ENCODE measurements around the gene BCKDHB. TPM values are rescaled to one million over a fixed set of nuclear protein-coding genes. Genes with fewer than 3 reads are reported as not detected.

The BCKDHB gene
- total and polyA plus RNA-seq, 10 donors: 6.3 to 16.4 (median 11.0) TPM

DNA sequence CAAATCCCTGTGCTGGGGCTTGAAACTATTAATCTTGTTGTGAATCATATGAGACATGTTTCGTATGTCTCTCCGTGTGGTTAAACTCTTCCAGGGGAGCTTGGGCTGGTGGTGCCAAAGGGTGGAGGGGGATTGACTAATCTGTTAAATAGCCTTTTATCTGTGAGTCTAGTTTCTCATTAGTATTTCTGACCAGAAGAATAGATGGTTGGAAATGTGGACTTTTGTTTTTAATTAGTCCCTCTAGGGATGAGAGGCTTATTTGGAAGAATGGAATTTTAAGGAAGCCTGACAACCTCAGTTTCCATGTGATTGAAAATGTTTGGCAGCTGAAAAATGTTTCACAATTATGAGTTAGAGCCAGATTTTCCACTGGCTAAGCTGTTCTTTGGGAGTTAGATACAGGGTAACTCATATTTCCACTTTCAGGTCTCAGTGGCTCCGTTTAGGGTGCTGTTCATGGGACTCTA is 117.3 kb downstream of the BCKDHB start:
- Histone ChIP-seq H3K36me3 (peaks cover 0 to 16% (median 0%) of the 10 kb centered on the region in 6 donors), H3K27me3 (replicated peaks in 1 of 7) (no peaks in the 10 kb centered on the region), H3K4me3 (no peak overlapping the region), H3K4me1 (no peaks in the 10 kb centered on the region), H3K9me3 (peaks cover 0 to 4% (median 0%) of the 10 kb centered on the region in 8 donors), H3K27ac (no peak overlapping the region)
- 85 to 97% (median 91%) methylated on average over 3 of the region's 3 CpGs for WGBS, 5 donors
- TF ChIP-seq, protein P1, sequence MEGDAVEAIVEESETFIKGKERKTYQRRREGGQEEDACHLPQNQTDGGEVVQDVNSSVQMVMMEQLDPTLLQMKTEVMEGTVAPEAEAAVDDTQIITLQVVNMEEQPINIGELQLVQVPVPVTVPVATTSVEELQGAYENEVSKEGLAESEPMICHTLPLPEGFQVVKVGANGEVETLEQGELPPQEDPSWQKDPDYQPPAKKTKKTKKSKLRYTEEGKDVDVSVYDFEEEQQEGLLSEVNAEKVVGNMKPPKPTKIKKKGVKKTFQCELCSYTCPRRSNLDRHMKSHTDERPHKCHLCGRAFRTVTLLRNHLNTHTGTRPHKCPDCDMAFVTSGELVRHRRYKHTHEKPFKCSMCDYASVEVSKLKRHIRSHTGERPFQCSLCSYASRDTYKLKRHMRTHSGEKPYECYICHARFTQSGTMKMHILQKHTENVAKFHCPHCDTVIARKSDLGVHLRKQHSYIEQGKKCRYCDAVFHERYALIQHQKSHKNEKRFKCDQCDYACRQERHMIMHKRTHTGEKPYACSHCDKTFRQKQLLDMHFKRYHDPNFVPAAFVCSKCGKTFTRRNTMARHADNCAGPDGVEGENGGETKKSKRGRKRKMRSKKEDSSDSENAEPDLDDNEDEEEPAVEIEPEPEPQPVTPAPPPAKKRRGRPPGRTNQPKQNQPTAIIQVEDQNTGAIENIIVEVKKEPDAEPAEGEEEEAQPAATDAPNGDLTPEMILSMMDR (IDR thresholded peaks at IDR 0.05 in 8 of 11, conservative IDR thresholded peaks at IDR 0.05 in 3 of 11): no peak
- TF ChIP-seq POLR2A (IDR thresholded peaks at IDR 0.05) (no peak), POLR2AphosphoS5 (IDR thresholded peaks at IDR 0.05) (no peak)
- intact Hi-C loops (cut with DNase I; ENCODE audit: low total_unique reads): no loop called here
- DNase-seq: no peak

DNA sequence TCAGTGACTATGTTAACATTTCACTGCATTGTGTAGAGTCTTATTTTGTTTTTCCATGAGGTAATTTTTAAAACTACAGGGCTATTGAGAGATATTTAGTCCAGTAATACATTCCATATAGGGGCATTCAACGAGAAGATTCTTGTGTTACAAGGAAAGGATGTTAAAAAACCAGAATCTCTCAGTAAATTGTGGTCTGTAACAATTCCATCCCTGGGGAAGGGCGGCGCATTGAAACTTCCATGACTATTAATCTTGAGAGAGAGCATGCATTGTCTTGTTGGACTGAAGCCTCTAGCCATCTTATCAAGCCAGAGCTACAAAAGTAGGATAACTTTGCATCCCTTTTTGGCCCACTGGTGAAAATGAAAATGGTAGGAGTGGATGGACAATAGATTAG is 119.7 kb downstream of the BCKDHB start:
- Histone ChIP-seq H3K4me1 (no peaks in the 10 kb centered on the region), H3K27ac (no peak overlapping the region), H3K36me3 (peaks cover 0 to 9% (median 0%) of the 10 kb centered on the region in 6 donors), H3K4me3 (no peak overlapping the region), H3K27me3 (replicated peaks in 1 of 7) (no peaks in the 10 kb centered on the region), H3K9me3 (no peaks in the 10 kb centered on the region)
- 86 to 98% (median 94%) methylated on average over 3 of the region's 3 CpGs for WGBS, 5 donors
- intact Hi-C loops (cut with DNase I; ENCODE audit: low total_unique reads): no loop called here
- TF ChIP-seq POLR2A (IDR thresholded peaks at IDR 0.05) (no peak), POLR2AphosphoS5 (IDR thresholded peaks at IDR 0.05) (no peak)
- TF ChIP-seq, protein P1 (IDR thresholded peaks at IDR 0.05 in 8 of 11, conservative IDR thresholded peaks at IDR 0.05 in 3 of 11): no peak
- DNase-seq: no peak

DNA sequence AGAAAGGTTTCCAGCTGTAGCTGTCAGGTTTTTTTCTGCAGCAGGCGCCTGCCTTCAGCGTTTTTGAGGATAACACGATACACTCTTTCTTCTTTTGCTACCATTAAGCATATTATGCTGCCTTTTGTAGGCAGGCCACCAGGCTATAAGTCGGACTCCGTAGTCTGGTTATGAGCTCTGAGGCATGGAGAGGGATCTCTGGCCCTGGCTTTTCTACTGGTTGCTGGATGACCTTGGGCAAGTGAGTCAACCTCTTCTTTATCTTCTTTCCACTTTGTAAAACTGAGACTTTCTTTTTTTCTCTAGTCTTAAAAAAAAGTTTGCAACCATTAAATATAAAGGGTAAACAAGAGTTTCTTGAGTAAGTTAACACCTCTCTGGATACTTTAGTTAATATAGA is 120.2 kb downstream of the BCKDHB start:
- H3K27ac ChIP-seq: no peak overlapping the region
- peaks cover 0 to 9% (median 0%) of the 10 kb centered on the region in 6 donors for H3K36me3 ChIP-seq
- 92 to 99% (median 97%) methylated on average over 5 of the region's 5 CpGs for WGBS, 5 donors
- DNase-seq: no peak
- no peak overlapping the region for H3K4me3 ChIP-seq
- intact Hi-C loops (cut with DNase I; ENCODE audit: low total_unique reads): no loop called here
- no peaks in the 10 kb centered on the region for H3K27me3 ChIP-seq (replicated peaks in 1 of 7)
- no peaks in the 10 kb centered on the region for H3K9me3 ChIP-seq
- no peak for TF ChIP-seq POLR2A (IDR thresholded peaks at IDR 0.05)
- no peak for TF ChIP-seq POLR2AphosphoS5 (IDR thresholded peaks at IDR 0.05)
- TF ChIP-seq, protein P1 (IDR thresholded peaks at IDR 0.05 in 8 of 11, conservative IDR thresholded peaks at IDR 0.05 in 3 of 11): no peak
- no peaks in the 10 kb centered on the region for H3K4me1 ChIP-seq

DNA sequence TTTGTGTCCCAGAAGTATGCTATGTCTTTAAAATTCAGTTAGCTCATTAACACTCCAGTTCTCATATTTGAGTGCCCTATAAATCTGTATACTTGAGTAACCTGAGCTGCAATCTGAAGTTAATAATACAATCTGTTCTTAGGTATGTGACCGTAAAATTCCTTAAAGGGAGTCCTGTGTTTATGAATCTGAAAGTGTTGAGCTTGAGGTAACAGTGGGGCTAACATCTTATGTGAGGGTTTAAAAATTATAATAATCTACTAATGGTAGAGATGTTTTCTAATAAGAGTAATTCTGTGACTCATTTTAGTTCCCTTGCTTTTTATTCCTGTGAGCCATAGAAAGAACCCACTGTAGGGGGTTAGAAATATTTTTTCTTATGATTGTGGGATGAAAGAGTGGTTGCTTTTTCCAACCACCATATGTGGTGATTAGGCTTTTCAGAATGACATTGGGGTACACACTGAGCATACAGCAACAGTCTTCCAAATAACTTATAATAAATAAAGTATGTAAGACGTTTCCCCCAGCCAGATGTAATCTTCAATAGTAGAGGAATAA is 121.2 kb downstream of the BCKDHB start:
- TF ChIP-seq, protein P1 (IDR thresholded peaks at IDR 0.05 in 8 of 11, conservative IDR thresholded peaks at IDR 0.05 in 3 of 11): no peak
- no peak for TF ChIP-seq POLR2AphosphoS5 (IDR thresholded peaks at IDR 0.05)
- no peak for TF ChIP-seq POLR2A (IDR thresholded peaks at IDR 0.05)
- no peaks in the 10 kb centered on the region for H3K27me3 ChIP-seq (replicated peaks in 1 of 7)
- 85 to 93% (median 87%) methylated on average over 2 of the region's 2 CpGs for WGBS, 5 donors
- no peaks in the 10 kb centered on the region for H3K4me1 ChIP-seq
- peaks cover 0 to 9% (median 0%) of the 10 kb centered on the region in 6 donors for H3K36me3 ChIP-seq
- no peak overlapping the region for H3K4me3 ChIP-seq
- intact Hi-C loops (cut with DNase I; ENCODE audit: low total_unique reads): no loop called here
- no peak for DNase-seq
- no peaks in the 10 kb centered on the region for H3K9me3 ChIP-seq
- H3K27ac ChIP-seq: no peak overlapping the region
